ENCODE measurements around the gene IGF2BP1.

DNA sequence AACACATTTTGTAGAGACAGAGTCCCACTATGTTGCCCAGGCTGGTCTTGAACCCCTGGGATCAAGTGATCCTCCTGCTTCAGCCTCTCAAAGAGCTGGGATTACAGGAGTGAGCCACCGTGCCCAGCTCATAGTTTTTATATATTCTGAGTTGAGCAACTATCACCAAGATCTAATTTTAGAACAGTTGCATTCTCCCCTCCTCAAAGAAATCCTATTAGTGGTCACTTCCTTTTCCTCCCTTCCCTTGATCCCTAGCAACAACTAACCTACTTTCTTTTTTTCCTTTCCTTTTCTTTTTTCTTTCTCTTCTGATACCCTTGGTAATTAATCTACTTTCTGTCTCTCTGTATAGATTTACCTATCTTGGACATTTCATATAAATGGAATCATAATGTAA, 73.9 kb downstream of the IGF2BP1 start:
- TF ChIP-seq POLR2A (IDR thresholded peaks at IDR 0.05; ENCODE audit: extremely low read depth, insufficient read length) (no peak), MYC (IDR thresholded peaks at IDR 0.05; ENCODE audit: low read depth, low read length) (no peak)
- TF ChIP-seq, protein P1, sequence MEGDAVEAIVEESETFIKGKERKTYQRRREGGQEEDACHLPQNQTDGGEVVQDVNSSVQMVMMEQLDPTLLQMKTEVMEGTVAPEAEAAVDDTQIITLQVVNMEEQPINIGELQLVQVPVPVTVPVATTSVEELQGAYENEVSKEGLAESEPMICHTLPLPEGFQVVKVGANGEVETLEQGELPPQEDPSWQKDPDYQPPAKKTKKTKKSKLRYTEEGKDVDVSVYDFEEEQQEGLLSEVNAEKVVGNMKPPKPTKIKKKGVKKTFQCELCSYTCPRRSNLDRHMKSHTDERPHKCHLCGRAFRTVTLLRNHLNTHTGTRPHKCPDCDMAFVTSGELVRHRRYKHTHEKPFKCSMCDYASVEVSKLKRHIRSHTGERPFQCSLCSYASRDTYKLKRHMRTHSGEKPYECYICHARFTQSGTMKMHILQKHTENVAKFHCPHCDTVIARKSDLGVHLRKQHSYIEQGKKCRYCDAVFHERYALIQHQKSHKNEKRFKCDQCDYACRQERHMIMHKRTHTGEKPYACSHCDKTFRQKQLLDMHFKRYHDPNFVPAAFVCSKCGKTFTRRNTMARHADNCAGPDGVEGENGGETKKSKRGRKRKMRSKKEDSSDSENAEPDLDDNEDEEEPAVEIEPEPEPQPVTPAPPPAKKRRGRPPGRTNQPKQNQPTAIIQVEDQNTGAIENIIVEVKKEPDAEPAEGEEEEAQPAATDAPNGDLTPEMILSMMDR (IDR thresholded peaks at IDR 0.05; ENCODE audit: low read depth, low read length), result no peak

All from NB4 (cell line).